ENCODE results near the gene DYRK1A. TPM values are rescaled to one million over a fixed set of nuclear protein-coding genes. Genes with fewer than 3 reads are reported as not detected.

The DYRK1A gene
- 104 and 108 TPM in 2 replicates for total RNA-seq (ENCODE audit: low replicate concordance)

DNA sequence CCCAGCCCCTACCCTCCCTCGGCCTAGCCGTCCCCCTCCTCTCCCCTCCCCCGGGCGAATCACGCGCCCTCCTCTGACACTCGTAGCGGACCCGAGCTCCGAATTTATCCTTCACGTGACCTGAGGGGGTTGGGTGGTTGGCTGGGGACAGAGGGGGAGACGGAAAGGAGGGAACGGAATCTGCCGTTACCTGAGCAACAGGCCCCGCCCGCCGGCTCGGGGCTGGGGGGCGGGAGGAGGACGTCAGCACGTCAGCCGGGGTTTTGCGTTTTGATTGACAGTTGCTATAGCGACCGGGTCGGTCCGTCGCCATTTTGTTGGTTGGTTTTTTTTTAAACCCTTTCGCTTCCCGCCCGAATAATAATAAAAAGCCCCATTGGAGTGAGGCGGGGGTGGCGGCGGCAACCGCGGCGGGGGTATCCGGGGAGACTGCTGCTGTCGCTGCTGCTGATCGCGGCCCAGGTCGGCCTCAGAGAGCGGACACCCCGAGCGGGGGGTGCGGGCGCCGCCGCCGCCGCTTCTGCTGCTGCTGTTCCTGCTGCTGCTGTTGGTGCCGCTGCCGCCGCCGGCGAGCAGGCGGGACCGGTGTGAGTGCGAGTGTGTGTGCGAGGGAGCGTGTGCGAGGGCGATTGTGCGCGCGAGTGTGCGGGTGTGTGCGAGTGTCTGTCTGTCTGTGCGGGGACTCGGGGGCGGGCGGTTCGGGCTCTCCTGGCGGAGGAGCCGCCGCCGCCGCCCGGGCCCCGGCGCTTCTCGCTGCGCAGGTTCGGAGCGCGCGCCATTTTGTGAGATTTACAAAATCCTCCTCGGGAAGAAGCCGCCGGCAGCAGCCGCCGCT, at the start of gene DYRK1A:
Gene DYRK1A (plus strand): TSS at position 292 of the 835 bp plus-strand sequence. CDS start 53,602 bp downstream, outside the sequence.
- peaks cover 8% of the 10 kb centered on the region for H3K27me3 Mint-ChIP-seq (ENCODE audit: insufficient read depth, low read depth)

DNA sequence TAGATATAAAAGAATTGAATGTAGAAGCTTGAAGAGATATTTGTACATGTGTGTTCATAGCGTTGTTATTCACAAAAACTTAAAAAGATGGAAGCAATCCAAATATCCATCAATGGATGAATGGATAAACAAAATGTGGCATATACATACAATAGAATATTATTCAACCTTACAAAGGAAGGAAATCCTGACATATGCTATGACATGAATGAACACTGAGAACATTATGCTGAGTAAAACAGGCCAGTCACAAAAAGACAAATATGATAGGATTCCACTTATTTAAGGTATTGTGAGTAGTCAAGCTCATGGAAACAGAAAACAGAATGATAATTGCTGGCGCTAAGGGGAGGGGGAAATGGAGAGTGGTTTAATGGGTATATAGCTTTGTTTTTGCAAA, 47.0 kb upstream of the DYRK1A start:
- no peak for TF ChIP-seq CTCF (IDR thresholded peaks at IDR 0.05)
- TF ChIP-seq EZH2phosphoT487 (IDR thresholded peaks at IDR 0.05): no peak
- no peak for TF ChIP-seq EZH2 (IDR thresholded peaks at IDR 0.05)

More for the DNA sequence above, at the start of gene DYRK1A:
- Mint-ChIP-seq H3K4me1 (peaks cover 34% of the 10 kb centered on the region), H3K36me3 (peaks cover 13% of the 10 kb centered on the region), H3K27ac (peak within 1 kb of the TSS; percentile 100), H3K4me3 (peak within 1 kb of the TSS; percentile 100), H3K9me3 (peaks cover 7% of the 10 kb centered on the region)
- Histone ChIP-seq H2AFZ (replicated peaks) (peak within 1 kb of the TSS; percentile 70), H3K79me2 (ENCODE audit: low read depth) (peaks cover 65% of the 10 kb centered on the region), H3K4me1 (peaks cover 33% of the 10 kb centered on the region), H4K20me1 (ENCODE audit: low read depth) (peaks cover 41% of the 10 kb centered on the region), H3K9ac (peak within 1 kb of the TSS; percentile 95), H3K36me3 (no peaks in the 10 kb centered on the region), H3F3A (ENCODE audit: low read depth) (peaks cover 16% of the 10 kb centered on the region), H3K9me3 (ENCODE audit: low read depth) (no peaks in the 10 kb centered on the region), H3K27ac (peak within 1 kb of the TSS; percentile 100), H3K4me2 (peak within 1 kb of the TSS; percentile 98), H3K4me3 (peak within 1 kb of the TSS; percentile 93), H3K27me3 (no peaks in the 10 kb centered on the region)
- TF ChIP-seq EZH2phosphoT487 (IDR thresholded peaks at IDR 0.05) (no peak), CTCF (IDR thresholded peaks at IDR 0.05) (no peak), EZH2 (IDR thresholded peaks at IDR 0.05) (no peak)
- peak; percentile 100 for DNase-seq (ENCODE audit: low spot score)

GRCh38 chr21:37322084-37322483, 44.5 kb upstream of the DYRK1A start:
- H3K27ac ChIP-seq: no peak overlapping the region
- H3K36me3 Mint-ChIP-seq: no peaks in the 10 kb centered on the region
- H3K9me3 Mint-ChIP-seq: peaks cover 4% of the 10 kb centered on the region
- H3F3A ChIP-seq (ENCODE audit: low read depth): no peaks in the 10 kb centered on the region
- no peak overlapping the region for H3K4me3 Mint-ChIP-seq
- no peak for DNase-seq (ENCODE audit: low spot score)
- no peaks in the 10 kb centered on the region for H3K79me2 ChIP-seq (ENCODE audit: low read depth)
- H3K27me3 Mint-ChIP-seq (ENCODE audit: insufficient read depth, low read depth): peaks cover 6% of the 10 kb centered on the region
- H3K4me2 ChIP-seq: no peak overlapping the region
- H3K36me3 ChIP-seq: no peaks in the 10 kb centered on the region
- H3K27ac Mint-ChIP-seq: no peak overlapping the region
- TF ChIP-seq CTCF (IDR thresholded peaks at IDR 0.05) (no peak), EZH2 (IDR thresholded peaks at IDR 0.05) (no peak), EZH2phosphoT487 (IDR thresholded peaks at IDR 0.05) (no peak)
- H3K27me3 ChIP-seq: no peaks in the 10 kb centered on the region
- no peaks in the 10 kb centered on the region for H4K20me1 ChIP-seq (ENCODE audit: low read depth)
- H3K9ac ChIP-seq: no peak overlapping the region
- H2AFZ ChIP-seq (replicated peaks): no peak overlapping the region
- H3K4me1 Mint-ChIP-seq: no peaks in the 10 kb centered on the region
- no peaks in the 10 kb centered on the region for H3K9me3 ChIP-seq (ENCODE audit: low read depth)
- no peaks in the 10 kb centered on the region for H3K4me1 ChIP-seq
- no peak overlapping the region for H3K4me3 ChIP-seq

More for the DNA sequence above, 47.0 kb upstream of the DYRK1A start:
- Mint-ChIP-seq H3K27me3 (ENCODE audit: insufficient read depth, low read depth) (peaks cover 4% of the 10 kb centered on the region), H3K36me3 (no peaks in the 10 kb centered on the region), H3K27ac (no peak overlapping the region), H3K4me3 (no peak overlapping the region), H3K4me1 (no peaks in the 10 kb centered on the region), H3K9me3 (peaks cover 9% of the 10 kb centered on the region)
- no peaks in the 10 kb centered on the region for H3K9me3 ChIP-seq (ENCODE audit: low read depth)
- H3F3A ChIP-seq (ENCODE audit: low read depth): no peaks in the 10 kb centered on the region
- no peak for DNase-seq (ENCODE audit: low spot score)
- H3K27ac ChIP-seq: no peak overlapping the region
- H3K4me3 ChIP-seq: no peak overlapping the region
- H2AFZ ChIP-seq (replicated peaks): no peak overlapping the region
- H3K4me1 ChIP-seq: no peaks in the 10 kb centered on the region
- H4K20me1 ChIP-seq (ENCODE audit: low read depth): no peaks in the 10 kb centered on the region
- no peaks in the 10 kb centered on the region for H3K27me3 ChIP-seq
- no peak overlapping the region for H3K9ac ChIP-seq
- no peak overlapping the region for H3K4me2 ChIP-seq
- H3K36me3 ChIP-seq: no peaks in the 10 kb centered on the region
- no peaks in the 10 kb centered on the region for H3K79me2 ChIP-seq (ENCODE audit: low read depth)

Measured in neural progenitor cell (in vitro differentiated cells).